ENCODE measurements around the gene ZSCAN30. TPM values are rescaled to one million over a fixed set of nuclear protein-coding genes. Genes with fewer than 3 reads are reported as not detected.

The ZSCAN30 gene
- polyA plus RNA-seq, 3 donors, result 31.8 to 38.6 (median 34.5) TPM

- no peak for DNase-seq (ENCODE audit: low read depth in 3 of 3, low spot score in 2 of 3)
Observed at GRCh38 chr18:35282353-35282752, 7.7 kb downstream of the ZSCAN30 start.

- DNase-seq (ENCODE audit: low read depth in 3 of 3, low spot score in 2 of 3), result no peak
Observed at GRCh38 chr18:35278969-35279368, 11.1 kb downstream of the ZSCAN30 start.

- no peak for DNase-seq (ENCODE audit: low read depth in 3 of 3, low spot score in 2 of 3)
Observed at GRCh38 chr18:35278085-35278484, 11.9 kb downstream of the ZSCAN30 start.

GRCh38 chr18:35277633-35278032 lies 12.4 kb downstream of the ZSCAN30 start:
- no peak for DNase-seq (ENCODE audit: low read depth in 3 of 3, low spot score in 2 of 3)

- DNase-seq (ENCODE audit: low read depth in 3 of 3, low spot score in 2 of 3), result no peak
Observed at GRCh38 chr18:35276267-35276666, 13.8 kb downstream of the ZSCAN30 start.

- DNase-seq (ENCODE audit: low read depth in 3 of 3, low spot score in 2 of 3), result no peak
Observed at GRCh38 chr18:35271656-35272055, 18.4 kb downstream of the ZSCAN30 start.

- DNase-seq (ENCODE audit: low read depth in 3 of 3, low spot score in 2 of 3), result no peak
Observed at GRCh38 chr18:35268821-35269220, 21.2 kb downstream of the ZSCAN30 start.

- peak in 2 of 3 donors; percentile 15 to 18 for DNase-seq (ENCODE audit: low read depth in 3 of 3, low spot score in 2 of 3)
Observed at GRCh38 chr18:35267809-35268208, 22.2 kb downstream of the ZSCAN30 start.

- peak in 2 of 3 donors; percentile 68 to 69 for DNase-seq (ENCODE audit: low read depth in 3 of 3, low spot score in 2 of 3)
Observed at GRCh38 chr18:35267161-35267651, 22.8 kb downstream of the ZSCAN30 start.

- no peak for DNase-seq (ENCODE audit: low read depth in 3 of 3, low spot score in 2 of 3)
Observed at GRCh38 chr18:35264409-35264808, 25.6 kb downstream of the ZSCAN30 start.

GRCh38 chr18:35256947-35257346 lies 33.1 kb downstream of the ZSCAN30 start:
- no peak for DNase-seq (ENCODE audit: low read depth in 3 of 3, low spot score in 2 of 3)

GRCh38 chr18:35253655-35254287 lies 36.3 kb downstream of the ZSCAN30 start:
- no peak for DNase-seq (ENCODE audit: low read depth in 3 of 3, low spot score in 2 of 3)

GRCh38 chr18:35252466-35252865 lies 37.6 kb downstream of the ZSCAN30 start:
- no peak for DNase-seq (ENCODE audit: low read depth in 3 of 3, low spot score in 2 of 3)

GRCh38 chr18:35248429-35248828 lies 41.6 kb downstream of the ZSCAN30 start:
- no peak for DNase-seq (ENCODE audit: low read depth in 3 of 3, low spot score in 2 of 3)

GRCh38 chr18:35247412-35248249 lies 42.4 kb downstream of the ZSCAN30 start:
- no peak for DNase-seq (ENCODE audit: low read depth in 3 of 3, low spot score in 2 of 3)

GRCh38 chr18:35246831-35247230 lies 43.2 kb downstream of the ZSCAN30 start:
- DNase-seq (ENCODE audit: low read depth in 3 of 3, low spot score in 2 of 3), result no peak

GRCh38 chr18:35245719-35246317 lies 44.2 kb downstream of the ZSCAN30 start:
- no peak for DNase-seq (ENCODE audit: low read depth in 3 of 3, low spot score in 2 of 3)

- no peak for DNase-seq (ENCODE audit: low read depth in 3 of 3, low spot score in 2 of 3)
Observed at GRCh38 chr18:35244671-35245070, 45.4 kb downstream of the ZSCAN30 start.

- no peak for DNase-seq (ENCODE audit: low read depth in 3 of 3, low spot score in 2 of 3)
Observed at GRCh38 chr18:35242426-35242825, 47.6 kb downstream of the ZSCAN30 start.

GRCh38 chr18:35241448-35241804 lies 48.6 kb downstream of the ZSCAN30 start:
- DNase-seq (ENCODE audit: low read depth in 3 of 3, low spot score in 2 of 3), result peak in 2 of 3 donors; percentile 19 to 23

GRCh38 chr18:35240664-35241447 lies 49.2 kb downstream of the ZSCAN30 start, which contains the start of gene ZNF397:
ZNF397 (plus strand) TSS chr18:35241034; CDS start chr18:35242471, 1,437 bp downstream.
- peak; percentile 87 to 91 (median 90) for DNase-seq (ENCODE audit: low read depth in 3 of 3, low spot score in 2 of 3)
